Transverse colon (tissue), 3 donors: ENCODE measurements around the gene TOP2B.

Experiments used
- EP300 ChIP-seq: sonication (generic); formaldehyde crosslinking; IDR thresholded peaks from one replicate; pipeline ENCODE4 v1.6.1; 2017; ENCODE audit warnings: antibody characterized with exemption, low read depth
- POLR2A ChIP-seq: fragments of 450-650 bp; IDR thresholded peaks from one replicate; pipeline ENCODE4 v1.6.1; 2016; ENCODE audit warnings: antibody characterized with exemption, mild to moderate bottlenecking, moderate library complexity
- TF ChIP-seq, protein P1 (sequence below), 5 experiments: fragments of 200-600 bp in 3 of 5; fragments of 450-650 bp in 2 of 5; sonication (generic) in 3 of 5; IDR thresholded peaks; 1 replicate in 2 of 5; 2 replicates in 3 of 5; pipeline ENCODE4 v1.5.1; 2016 to 2017; ENCODE audit warnings: antibody characterized with exemption in 5 of 5, inconsistent platforms in 3 of 5, mild to moderate bottlenecking in 2 of 5, moderate library complexity in 1 of 5

- TF ChIP-seq POLR2A (no peak), EP300 (no peak)
- TF ChIP-seq, protein P1, sequence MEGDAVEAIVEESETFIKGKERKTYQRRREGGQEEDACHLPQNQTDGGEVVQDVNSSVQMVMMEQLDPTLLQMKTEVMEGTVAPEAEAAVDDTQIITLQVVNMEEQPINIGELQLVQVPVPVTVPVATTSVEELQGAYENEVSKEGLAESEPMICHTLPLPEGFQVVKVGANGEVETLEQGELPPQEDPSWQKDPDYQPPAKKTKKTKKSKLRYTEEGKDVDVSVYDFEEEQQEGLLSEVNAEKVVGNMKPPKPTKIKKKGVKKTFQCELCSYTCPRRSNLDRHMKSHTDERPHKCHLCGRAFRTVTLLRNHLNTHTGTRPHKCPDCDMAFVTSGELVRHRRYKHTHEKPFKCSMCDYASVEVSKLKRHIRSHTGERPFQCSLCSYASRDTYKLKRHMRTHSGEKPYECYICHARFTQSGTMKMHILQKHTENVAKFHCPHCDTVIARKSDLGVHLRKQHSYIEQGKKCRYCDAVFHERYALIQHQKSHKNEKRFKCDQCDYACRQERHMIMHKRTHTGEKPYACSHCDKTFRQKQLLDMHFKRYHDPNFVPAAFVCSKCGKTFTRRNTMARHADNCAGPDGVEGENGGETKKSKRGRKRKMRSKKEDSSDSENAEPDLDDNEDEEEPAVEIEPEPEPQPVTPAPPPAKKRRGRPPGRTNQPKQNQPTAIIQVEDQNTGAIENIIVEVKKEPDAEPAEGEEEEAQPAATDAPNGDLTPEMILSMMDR (IDR thresholded peaks at IDR 0.05), result no peak
These were observed 97.3 kb downstream of the TOP2B start for GRCh38 chr3:25567388-25567787.
